Right kidney (tissue), 9 donors: ENCODE measurements around the gene SMIM15.
"Not testable (repeated sequence)": the region's sequence is repeated elsewhere in the genome, so short reads cannot be mapped to it uniquely, and the experiment has no call there.

Experiments
- DNase-seq: peaks from one replicate; pipeline ENCODE4 v3.0.0-alpha.2; 2016
- long read RNA-seq, 8 donors: transcript quantifications; one replicate each; lab custom pipeline, GENCODE V29; 2026

SMIM15 gene, protein sequence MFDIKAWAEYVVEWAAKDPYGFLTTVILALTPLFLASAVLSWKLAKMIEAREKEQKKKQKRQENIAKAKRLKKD
- long read RNA-seq, donor 1, transcript SMIM15-201 (3 exons, 2,889 nt), result major isoform, 46 of 47 reads
- long read RNA-seq, donor 1, partial matches to known transcripts, result 0 of 47 reads
- long read RNA-seq, donor 1, other reads (novel, unspliced or antisense), result 0 of 47 reads
- long read RNA-seq, donor 2, transcript SMIM15-201 (3 exons, 2,889 nt), result major isoform, 36 of 37 reads
- long read RNA-seq, donor 2, partial matches to known transcripts, result 0 of 37 reads
- long read RNA-seq, donor 2, other reads (novel, unspliced or antisense), result 0 of 37 reads
- long read RNA-seq, donor 3, transcript SMIM15-201 (3 exons, 2,889 nt), result major isoform, 23 of 23 reads
- long read RNA-seq, donor 3, partial matches to known transcripts, result 0 of 23 reads
- long read RNA-seq, donor 3, other reads (novel, unspliced or antisense), result 0 of 23 reads
- long read RNA-seq, donor 4, transcript SMIM15-201 (3 exons, 2,889 nt), result major isoform, 44 of 44 reads
- long read RNA-seq, donor 4, partial matches to known transcripts, result 0 of 44 reads
- long read RNA-seq, donor 4, other reads (novel, unspliced or antisense), result 0 of 44 reads
- long read RNA-seq, donor 5, transcript SMIM15-201 (3 exons, 2,889 nt), result major isoform, 36 of 36 reads
- long read RNA-seq, donor 5, partial matches to known transcripts, result 0 of 36 reads
- long read RNA-seq, donor 5, other reads (novel, unspliced or antisense), result 0 of 36 reads
- long read RNA-seq, donor 6, transcript SMIM15-201 (3 exons, 2,889 nt), result major isoform, 36 of 36 reads
- long read RNA-seq, donor 6, partial matches to known transcripts, result 0 of 36 reads
- long read RNA-seq, donor 6, other reads (novel, unspliced or antisense), result 0 of 36 reads
- long read RNA-seq, donor 7, transcript SMIM15-201 (3 exons, 2,889 nt), result major isoform, 56 of 79 reads
- long read RNA-seq, donor 7, partial matches to known transcripts, result 22 of 79 reads
- long read RNA-seq, donor 7, other reads (novel, unspliced or antisense), result 0 of 79 reads
- long read RNA-seq, donor 8, transcript SMIM15-201 (3 exons, 2,889 nt), result major isoform, 45 of 59 reads
- long read RNA-seq, donor 8, partial matches to known transcripts, result 13 of 59 reads
- long read RNA-seq, donor 8, other reads (novel, unspliced or antisense), result 0 of 59 reads

DNA sequence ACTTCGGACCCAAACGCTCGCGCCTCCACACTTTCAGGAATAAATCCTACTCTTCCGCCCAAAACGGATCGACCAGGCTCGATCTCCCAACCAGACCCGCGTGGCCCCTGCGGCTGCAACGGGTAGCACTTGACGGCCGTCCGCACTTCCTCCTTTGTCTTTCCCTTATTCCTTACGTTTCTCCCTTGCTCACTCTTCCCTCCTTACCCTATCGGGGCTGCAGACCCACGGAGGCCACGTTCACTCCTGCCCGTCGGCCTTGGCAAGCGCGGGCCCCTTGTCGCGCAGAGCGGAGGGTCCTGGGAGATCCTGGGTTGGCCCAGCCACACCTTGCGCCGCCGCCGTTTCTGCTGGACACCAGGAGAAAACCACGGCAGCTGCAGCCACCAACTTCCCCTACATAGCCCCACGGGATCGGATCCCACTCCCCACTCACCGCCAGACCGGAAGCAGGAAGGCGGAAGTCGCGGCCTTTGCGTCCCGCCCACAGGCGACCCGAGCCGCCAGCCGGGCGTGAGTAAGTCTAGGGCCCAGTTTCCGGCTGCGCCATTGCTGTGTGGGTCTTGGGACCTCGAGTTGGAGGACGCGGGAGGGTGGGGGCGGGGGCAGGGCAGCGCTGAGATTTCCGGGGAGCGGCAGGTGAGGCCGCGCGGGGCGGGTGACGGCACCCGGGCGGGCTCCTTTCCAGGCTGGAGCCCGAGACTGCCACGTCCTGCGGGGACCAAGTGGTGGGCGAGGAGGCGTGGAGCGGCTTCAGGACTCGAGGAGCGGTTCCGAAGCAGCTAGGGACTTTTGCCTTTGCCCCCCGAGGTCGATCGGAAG lies at the start of gene SMIM15:
Gene SMIM15 (minus strand): TSS at position 459 of the 822 bp plus-strand sequence. CDS start 2,297 bp downstream, outside the sequence.
- DNase-seq, result peak; percentile 96

GRCh38 chr5:61207884-61208283 lies 45.6 kb upstream of the SMIM15 start:
- DNase-seq, result no peak

GRCh38 chr5:61205013-61205412 lies 42.7 kb upstream of the SMIM15 start:
- DNase-seq, result no peak

DNA sequence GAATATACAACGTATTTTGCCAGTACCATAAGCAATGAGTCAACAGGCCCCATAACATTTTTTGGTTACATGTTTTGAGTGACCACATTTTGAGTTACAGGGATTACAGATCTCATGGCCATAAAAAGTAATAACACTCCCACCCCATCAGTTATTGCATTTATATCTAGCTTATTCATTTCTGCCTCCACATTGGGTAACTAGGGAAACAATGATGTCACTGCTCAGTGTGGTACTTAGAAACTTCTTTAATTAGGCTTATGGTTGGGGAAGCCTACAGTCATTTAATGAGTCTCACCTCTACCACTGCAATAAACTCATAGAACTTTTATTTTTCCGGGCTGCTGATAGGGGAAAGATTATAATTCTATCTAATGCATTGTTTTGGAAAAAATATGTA lies 39.9 kb upstream of the SMIM15 start:
- DNase-seq, result no peak

GRCh38 chr5:61200582-61201155 lies 38.4 kb upstream of the SMIM15 start:
- no peak for DNase-seq

DNA sequence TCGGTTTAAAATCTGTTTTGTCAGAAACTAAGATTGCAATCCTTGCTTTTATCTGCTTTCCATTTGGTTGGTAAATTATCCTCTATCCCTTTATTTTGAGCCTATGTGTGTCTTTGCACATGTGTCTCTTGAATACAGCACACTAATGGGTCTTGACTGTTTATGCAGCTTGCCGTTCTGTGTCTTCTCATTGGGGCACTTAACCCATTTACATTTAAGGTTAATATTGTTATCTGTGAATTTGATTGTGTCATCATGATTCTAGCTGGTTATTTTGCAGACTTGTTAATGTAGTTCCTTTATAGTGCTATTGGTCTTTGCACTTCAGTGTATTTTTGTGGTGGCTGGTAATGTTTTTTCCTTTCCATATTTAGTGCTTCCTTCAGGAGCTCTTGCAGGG lies 36.3 kb upstream of the SMIM15 start:
- DNase-seq, result no peak

DNA sequence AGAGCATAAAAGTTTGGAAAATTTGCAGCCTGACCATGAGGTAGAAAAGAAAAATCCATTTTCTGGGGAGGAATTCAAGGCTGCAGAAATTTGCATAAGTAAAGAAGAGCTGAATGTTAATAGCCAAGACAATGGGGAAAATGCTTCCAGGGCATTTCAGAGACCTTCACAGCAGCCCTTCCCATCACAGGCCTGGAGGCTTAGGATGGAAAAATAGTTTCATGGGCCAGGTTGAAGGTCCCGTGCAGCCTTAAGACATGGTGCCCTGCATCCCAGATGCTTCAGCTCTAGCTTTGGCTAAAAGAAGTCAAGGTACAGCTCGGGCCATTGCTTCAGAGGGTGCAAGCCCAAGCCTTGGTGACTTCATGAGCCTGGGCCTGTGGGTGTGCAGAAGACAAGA lies 25.6 kb upstream of the SMIM15 start:
- not testable (repeated sequence) for DNase-seq

DNA sequence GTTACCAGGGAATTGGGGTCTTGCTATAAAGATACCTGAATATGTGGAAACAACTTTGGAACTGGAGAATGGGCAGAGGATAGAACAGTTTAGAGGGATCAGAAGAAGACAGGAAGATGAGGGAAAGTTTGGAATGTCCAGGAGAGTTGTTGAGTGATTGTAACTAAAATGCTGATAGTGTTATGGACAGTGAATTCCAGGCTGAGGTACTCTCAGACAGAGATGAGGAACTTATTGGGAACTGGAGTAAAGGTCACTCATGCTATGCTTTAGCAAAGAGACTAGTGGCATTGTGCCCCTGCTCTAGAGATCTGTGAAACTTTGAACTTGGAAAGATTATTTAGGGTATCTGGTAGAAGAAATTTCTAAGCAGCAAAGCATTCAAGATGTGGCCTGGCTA lies 25.1 kb upstream of the SMIM15 start:
- not testable (repeated sequence) for DNase-seq

- DNase-seq, result no peak
Observed at GRCh38 chr5:61186634-61187033, 24.4 kb upstream of the SMIM15 start.

- no peak for DNase-seq
Observed at GRCh38 chr5:61184708-61185107, 22.4 kb upstream of the SMIM15 start.

DNA sequence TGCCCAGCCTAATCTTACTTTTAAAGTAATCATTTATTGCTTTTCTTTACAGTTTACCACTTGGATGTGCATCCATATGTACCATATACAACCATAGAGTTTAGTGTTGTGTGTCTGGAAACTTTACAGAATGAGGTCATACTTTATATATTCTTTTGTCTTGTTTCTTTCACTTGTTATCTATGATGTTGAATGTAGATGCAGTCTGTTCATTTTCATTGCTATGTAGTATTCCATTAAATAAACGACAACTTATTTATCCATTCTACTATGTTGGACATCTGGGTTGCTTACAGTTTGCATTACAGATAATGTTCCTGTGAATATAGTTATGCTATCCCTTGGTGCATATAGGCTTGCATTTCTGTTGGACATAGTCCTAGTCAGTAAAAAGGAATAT lies 21.3 kb upstream of the SMIM15 start:
- no peak for DNase-seq

DNA sequence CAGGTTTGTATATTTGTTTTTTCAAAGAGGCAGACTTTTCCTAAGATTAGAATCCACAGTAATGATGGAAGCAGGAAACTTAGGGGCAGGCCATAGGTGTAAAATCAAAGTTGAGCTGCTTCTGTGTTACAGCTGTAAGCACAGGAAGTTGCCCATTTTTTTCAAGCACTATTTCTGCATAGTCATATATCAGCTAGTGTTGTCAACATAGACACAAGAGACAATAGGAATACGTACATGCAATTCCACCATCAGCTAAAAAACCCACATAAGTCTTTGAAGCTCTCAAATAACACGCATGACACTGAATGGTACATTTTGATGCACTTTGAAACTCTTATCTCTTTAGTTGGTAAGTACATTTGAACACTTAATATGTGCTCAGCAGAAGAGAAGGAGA lies 20.2 kb upstream of the SMIM15 start:
- DNase-seq, result no peak

- no peak for DNase-seq
Observed at GRCh38 chr5:61180886-61181285, 18.6 kb upstream of the SMIM15 start.

DNA sequence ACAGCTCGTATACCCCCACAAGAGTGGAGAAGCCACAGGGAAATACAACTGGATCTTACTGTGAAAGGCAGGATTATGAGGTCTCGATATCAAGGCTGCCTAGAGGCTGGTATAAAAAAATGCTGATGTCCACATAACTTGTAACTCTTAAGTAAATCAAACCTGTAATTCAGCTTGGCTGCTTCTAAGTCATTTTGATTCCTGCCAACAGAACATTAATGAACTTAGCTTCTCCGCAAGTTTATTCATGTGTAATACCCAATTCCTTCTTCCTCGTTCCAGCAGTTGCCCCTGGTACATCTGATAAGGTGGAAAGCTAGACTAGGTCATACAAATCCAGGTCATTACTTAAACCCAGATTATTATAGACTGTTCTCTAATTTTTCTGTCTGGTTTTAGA lies 16.4 kb upstream of the SMIM15 start:
- DNase-seq, result no peak

DNA sequence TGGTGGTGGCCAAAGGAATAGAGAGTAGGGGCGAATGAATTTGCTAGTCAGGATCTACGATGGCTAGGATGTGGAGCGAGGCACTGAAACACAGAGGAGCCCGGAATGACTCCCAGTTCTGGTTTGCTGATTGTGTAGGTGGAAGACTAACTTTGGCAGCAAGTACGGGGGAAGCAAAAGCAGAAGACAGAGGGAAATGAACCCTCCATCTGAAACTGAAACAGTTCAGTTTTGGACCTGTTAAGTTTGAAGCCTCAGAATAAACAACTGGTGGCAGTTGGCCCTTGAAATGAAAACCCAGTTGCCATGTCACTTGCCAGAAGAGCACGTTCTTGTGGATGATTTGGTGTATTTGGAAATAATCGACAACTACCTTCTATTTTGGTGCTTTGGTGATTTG lies 15.4 kb upstream of the SMIM15 start:
- DNase-seq, result no peak

- no peak for DNase-seq
Observed at GRCh38 chr5:61177070-61177469, 14.8 kb upstream of the SMIM15 start.

DNA sequence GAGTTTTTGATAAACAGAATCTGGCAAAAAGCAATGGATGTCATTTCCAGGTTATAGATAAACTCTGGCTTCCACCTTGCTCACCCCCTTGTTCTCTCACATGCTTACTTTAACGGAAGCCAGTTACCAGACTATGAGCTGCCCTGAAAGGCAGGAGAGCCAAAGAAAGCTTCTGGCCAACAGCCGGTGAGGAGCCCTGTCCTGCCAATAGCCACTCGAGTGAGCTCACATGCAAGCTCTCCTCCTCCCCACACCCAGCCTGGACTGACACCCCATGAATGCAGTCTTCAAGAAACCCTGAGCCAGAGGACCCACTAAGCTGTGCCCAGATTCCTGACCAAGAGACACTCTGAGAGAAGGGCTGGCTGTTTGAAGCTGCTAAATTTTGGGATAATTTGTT lies 14.4 kb upstream of the SMIM15 start:
- no peak for DNase-seq

DNA sequence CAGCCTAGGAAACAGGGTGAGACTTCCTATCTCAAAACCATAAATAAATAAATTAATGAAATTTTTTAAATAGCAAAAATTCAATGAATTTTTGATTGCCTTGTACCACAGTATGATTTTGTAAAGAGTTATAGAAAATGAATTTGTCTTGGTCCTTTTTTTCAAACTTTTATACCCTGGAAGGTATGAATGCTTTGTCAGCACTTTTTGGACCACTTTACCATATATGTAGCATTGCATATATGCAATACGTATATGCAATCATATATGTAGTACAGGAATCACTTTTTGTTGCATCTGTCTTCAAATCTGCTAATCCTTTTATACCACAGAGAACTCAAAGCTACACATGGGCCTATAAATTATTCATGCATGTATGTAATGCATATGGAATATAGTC lies 9.2 kb upstream of the SMIM15 start:
- DNase-seq, result no peak

DNA sequence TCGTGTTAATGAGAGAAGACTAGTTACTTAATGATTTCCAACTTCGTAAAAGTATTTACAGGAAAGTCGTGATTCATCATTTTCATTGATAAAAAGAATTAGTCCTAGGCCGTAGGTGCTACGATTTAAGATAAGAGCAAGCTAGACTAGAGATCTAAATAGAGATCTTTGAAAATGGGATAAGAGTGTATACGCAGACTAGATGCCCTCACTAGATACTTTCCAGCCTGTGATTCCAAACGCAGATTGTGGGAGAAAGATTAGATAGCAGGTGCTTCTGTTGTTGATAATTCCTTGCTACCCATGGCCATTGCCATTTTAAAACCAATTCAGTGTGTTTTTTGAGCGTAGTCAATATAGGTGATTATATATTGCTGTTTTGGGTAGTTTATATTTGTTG lies 6.7 kb upstream of the SMIM15 start:
- no peak for DNase-seq

DNA sequence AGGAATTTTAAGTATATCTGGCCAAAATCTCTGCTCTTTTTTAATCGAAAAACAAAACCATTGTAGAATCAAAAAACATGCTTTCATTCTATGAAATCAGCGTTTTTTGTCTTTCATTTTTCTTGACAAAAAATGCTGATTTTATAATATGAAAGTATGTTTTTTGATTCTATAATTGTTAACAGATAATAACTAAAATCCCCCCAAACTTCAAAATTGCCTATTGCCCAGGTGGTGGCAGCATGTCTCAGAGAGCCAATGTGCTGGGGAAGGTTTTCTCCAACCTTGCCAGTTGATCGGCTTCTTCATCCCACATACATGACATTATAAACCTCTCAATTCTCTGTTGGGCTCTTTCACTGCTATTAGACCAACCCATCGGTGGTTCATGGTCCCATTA lies 5.1 kb upstream of the SMIM15 start:
- no peak for DNase-seq

- no peak for DNase-seq
Observed at GRCh38 chr5:61163905-61164304, 1.6 kb upstream of the SMIM15 start.
